HUES48 (cell line): ENCODE results near the gene TRIM14.
"Not testable (repeated sequence)": the region's sequence is repeated elsewhere in the genome, so short reads cannot be mapped to it uniquely, and the experiment has no call there.

Experiments used
- H3K27ac ChIP-seq: one replicate; pipeline ENCODE4 v1.7.0; 2013; ENCODE audit warnings: low read depth, low read length, inconsistent platforms
- H3K27me3 ChIP-seq: 2 replicates; pipeline ENCODE4 v1.6.1; 2013; ENCODE audit warnings: mild to moderate bottlenecking, low read length; ENCODE audit not compliant: control insufficient read depth, insufficient read depth
- H3K36me3 ChIP-seq: 2 replicates; pipeline ENCODE4 v1.6.1; 2013; ENCODE audit warnings: low read length; ENCODE audit not compliant: control insufficient read depth, insufficient read depth
- H3K4me1 ChIP-seq: 2 replicates; pipeline ENCODE4 v1.6.1; 2013; ENCODE audit warnings: mild to moderate bottlenecking, low read length; ENCODE audit not compliant: control insufficient read depth, insufficient read depth
- H3K4me3 ChIP-seq: 2 replicates; pipeline ENCODE4 v1.5.1; 2013; ENCODE audit warnings: mild to moderate bottlenecking, low read depth, low read length
- H3K9ac ChIP-seq: 2 replicates; pipeline ENCODE4 v1.6.1; 2013; ENCODE audit warnings: mild to moderate bottlenecking, low read depth, low read length, moderate library complexity
- H3K9me3 ChIP-seq: 2 replicates; pipeline ENCODE4 v1.6.1; 2013; ENCODE audit warnings: low read length; ENCODE audit not compliant: control insufficient read depth, insufficient read depth

Gene TRIM14

DNA sequence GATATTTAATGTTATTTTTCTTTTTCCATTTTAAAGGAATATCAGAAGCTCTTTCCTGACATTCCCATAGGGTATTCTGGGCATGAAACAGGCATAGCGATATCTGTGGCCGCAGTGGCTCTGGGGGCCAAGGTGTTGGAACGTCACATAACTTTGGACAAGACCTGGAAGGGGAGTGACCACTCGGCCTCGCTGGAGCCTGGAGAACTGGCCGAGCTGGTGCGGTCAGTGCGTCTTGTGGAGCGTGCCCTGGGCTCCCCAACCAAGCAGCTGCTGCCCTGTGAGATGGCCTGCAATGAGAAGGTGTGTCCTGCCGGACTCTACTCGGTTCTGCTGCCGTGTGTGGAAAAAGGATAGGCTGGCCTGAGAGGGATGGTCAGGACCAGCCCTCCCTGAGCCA, 38.2 kb downstream of the TRIM14 start:
- Histone ChIP-seq H3K9ac (no peak overlapping the region), H3K4me1 (peaks cover 10% of the 10 kb centered on the region), H3K27ac (no peak overlapping the region), H3K9me3 (no peaks in the 10 kb centered on the region), H3K36me3 (peaks cover 53% of the 10 kb centered on the region), H3K4me3 (no peak overlapping the region), H3K27me3 (no peaks in the 10 kb centered on the region)

DNA sequence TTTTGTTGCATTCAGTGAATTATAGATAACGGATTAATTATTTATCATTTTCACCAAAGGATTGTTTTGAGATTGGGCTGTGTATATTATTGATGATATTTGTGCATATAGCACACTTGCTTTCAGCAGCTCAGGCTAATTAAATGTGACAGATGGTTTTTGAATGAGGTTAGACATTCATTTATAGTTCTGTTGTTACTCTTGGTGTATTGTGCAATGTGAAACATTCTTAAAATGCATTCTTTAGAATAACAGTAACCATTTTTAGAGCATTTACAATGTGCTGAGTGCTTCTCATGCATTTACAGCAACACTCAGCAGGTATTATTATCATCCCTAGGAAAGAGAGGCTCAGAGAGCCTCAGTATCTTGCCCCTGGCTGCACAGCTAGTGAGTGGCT, 38.7 kb downstream of the TRIM14 start:
- H3K4me1 ChIP-seq = peaks cover 12% of the 10 kb centered on the region
- no peak overlapping the region for H3K9ac ChIP-seq
- H3K4me3 ChIP-seq = no peak overlapping the region
- H3K27me3 ChIP-seq = no peaks in the 10 kb centered on the region
- no peaks in the 10 kb centered on the region for H3K9me3 ChIP-seq
- no peak overlapping the region for H3K27ac ChIP-seq
- peaks cover 53% of the 10 kb centered on the region for H3K36me3 ChIP-seq

DNA sequence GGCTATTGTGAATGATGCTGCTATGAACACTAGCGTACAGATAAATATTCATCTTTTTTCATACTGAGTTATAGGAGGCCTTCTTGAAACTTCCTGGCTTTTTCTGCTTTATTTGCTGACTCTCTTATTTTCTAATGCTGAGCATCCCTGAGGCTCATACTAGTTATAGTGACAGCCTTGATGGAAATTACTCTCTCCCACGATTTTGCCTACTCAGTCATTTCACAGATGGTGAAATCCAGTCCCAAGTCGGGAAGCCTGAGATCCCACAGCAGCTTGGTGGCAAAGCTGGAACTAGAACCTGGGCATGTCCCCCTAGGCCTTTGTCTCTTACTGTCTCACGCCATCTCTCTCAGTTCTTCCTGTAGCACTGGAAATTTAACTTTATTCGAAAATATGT, 40.1 kb downstream of the TRIM14 start:
- no peaks in the 10 kb centered on the region for H3K9me3 ChIP-seq
- H3K27ac ChIP-seq = no peak overlapping the region
- peaks cover 18% of the 10 kb centered on the region for H3K4me1 ChIP-seq
- no peak overlapping the region for H3K4me3 ChIP-seq
- no peak overlapping the region for H3K9ac ChIP-seq
- peaks cover 49% of the 10 kb centered on the region for H3K36me3 ChIP-seq
- H3K27me3 ChIP-seq = no peaks in the 10 kb centered on the region

DNA sequence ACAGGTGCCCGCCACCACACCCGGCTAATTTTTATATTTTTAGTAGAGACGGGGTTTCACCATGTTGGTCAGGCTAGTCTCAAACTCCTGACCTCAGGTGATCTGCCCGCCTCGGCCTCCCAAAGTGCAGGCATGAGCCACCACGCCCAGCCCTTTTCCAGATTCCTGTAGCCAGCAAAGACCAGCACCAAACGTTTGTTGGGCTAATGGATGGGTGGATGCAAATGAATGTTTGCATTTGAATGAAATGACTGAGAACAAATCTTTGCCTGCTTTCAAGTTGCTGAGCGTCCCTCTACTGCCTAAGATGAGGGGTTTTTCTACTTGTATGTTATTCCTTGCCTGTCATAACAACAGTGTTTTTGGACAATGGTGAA, 42.5 kb downstream of the TRIM14 start:
- H3K4me3 ChIP-seq, H3K27me3 ChIP-seq, H3K9ac ChIP-seq, H3K9me3 ChIP-seq: not testable (repeated sequence)
- Histone ChIP-seq H3K36me3 (peaks cover 26% of the 10 kb centered on the region), H3K27ac (peak overlapping the region; percentile 12), H3K4me1 (peaks cover 18% of the 10 kb centered on the region)

DNA sequence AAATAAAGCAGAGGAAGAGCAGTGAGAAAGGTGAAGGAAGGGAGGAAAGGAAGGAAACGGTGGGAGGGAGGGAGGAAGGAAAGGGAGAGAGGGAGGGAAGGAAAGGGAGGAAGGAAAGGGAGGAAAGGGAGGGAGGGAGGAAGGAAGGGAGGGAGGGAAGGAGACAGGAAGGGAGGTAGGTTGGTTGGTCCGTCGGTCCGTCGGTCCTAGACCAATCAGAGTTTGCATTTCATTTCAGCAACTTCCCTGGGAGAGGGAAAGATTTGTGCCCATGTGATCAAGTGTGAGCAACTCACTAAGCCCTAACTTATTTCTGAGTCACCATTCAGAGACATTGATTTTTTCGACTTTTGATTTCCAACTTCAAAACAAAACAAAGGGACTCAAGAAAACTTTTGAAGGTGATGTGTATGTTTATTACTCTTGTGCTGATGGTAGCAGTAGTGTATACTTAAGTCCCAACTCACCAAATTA, 43.7 kb downstream of the TRIM14 start:
- peaks cover 18% of the 10 kb centered on the region for H3K4me1 ChIP-seq

DNA sequence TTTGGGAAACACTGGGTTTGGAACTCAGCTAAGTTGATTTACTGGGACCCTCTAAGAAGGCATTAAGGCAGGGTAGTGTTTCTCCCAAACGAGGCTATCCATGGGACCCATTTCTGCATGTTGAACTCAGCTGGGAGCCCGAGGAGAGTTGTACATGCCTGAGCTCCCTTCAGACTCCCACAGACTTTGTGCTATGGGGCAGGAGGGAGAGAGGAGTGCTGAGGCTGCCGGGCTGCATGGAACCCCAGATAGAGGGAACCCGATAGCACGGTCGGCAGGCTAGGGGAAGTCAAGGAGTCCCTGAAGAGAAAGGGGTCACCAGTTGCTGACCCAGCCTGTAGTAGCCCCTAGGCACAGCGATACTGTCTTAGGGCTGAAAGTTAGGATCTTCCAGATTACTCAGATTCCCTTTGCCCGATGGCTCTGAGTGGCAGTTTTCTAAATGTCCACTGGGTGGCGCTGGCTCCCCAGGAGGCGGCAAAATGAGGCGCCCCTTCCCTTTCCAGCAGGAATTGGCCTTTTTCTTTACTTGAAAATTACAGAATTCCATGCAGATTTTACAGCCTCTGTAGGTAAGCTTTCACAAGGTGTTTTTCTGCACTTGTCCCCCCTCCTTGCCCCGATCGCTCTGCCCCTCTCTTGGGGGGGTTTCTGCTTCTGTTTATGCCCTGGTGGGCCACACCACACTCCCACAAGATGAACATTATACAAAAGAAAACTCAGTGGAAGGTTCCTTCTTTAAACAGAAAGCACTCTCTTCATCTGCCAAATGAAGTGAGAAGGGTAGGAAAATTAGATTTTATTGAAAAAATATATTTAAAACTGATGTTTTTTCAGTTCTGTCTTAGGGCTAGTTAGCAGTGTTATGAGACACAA, 44.7 kb downstream of the TRIM14 start:
- H3K4me3 ChIP-seq = no peak overlapping the region
- peaks cover 12% of the 10 kb centered on the region for H3K36me3 ChIP-seq
- no peak overlapping the region for H3K9ac ChIP-seq
- H3K4me1 ChIP-seq = peaks cover 18% of the 10 kb centered on the region
- no peaks in the 10 kb centered on the region for H3K27me3 ChIP-seq
- peak overlapping the region; percentile 55 for H3K27ac ChIP-seq
- H3K9me3 ChIP-seq = no peaks in the 10 kb centered on the region

More for the DNA sequence above, 43.7 kb downstream of the TRIM14 start:
- no peaks in the 10 kb centered on the region for H3K9me3 ChIP-seq
- peaks cover 14% of the 10 kb centered on the region for H3K36me3 ChIP-seq
- H3K4me3 ChIP-seq = no peak overlapping the region
- H3K9ac ChIP-seq = no peak overlapping the region
- no peak overlapping the region for H3K27ac ChIP-seq
- H3K27me3 ChIP-seq = no peaks in the 10 kb centered on the region

DNA sequence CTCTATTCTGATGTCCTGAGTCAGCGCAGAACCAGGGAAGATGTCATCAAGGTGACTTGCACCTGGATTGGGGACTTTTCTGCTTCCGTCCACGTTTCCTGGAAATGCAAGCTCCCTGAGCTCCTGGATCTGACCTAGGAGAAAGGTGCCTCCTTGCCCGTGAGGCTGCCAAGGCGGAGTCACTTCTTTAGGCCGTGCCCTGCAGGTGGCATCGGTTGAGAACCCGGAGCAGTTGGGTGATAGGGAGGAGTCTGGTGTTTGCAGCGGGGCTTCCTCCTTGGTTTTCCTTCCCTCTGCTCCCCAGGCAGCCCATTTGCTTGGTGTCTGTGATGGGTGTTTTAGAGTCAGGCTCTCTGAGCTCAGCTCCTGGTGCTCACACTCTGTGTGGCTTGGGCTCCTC, 47.3 kb downstream of the TRIM14 start:
- 0 out of 2 replicates have a peak, but pooled peaks cover 4% of the 10 kb centered on the region for H3K36me3 ChIP-seq
- no peak overlapping the region for H3K27ac ChIP-seq
- H3K9ac ChIP-seq = no peak overlapping the region

DNA sequence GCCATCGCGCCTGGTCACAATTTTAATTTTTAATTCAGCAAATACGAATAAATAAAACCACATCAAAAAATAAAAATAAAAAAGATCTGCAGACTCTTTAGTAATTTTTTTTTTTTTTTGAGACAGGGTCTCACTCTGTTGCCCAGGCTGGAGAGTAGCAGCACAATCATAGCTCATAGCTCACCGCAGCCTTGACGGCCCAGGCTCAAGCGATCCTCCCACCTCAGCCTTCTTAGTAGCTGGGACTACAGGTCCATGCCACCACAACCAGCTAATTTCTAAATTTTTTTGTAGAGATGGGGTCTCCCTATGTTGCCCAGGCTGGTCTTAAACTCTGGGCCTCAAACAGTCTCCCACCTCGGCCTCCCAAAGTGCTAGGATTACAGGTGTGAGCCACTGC, 48.3 kb downstream of the TRIM14 start:
- no peaks in the 10 kb centered on the region for H3K9me3 ChIP-seq
- no peak overlapping the region for H3K27ac ChIP-seq
- peaks cover 9% of the 10 kb centered on the region; the same call in 1 of the 2 replicates for H3K36me3 ChIP-seq

More for the DNA sequence above, 47.3 kb downstream of the TRIM14 start:
- Histone ChIP-seq H3K9me3 (no peaks in the 10 kb centered on the region), H3K4me1 (peaks cover 17% of the 10 kb centered on the region), H3K4me3 (no peak overlapping the region), H3K27me3 (no peaks in the 10 kb centered on the region)

DNA sequence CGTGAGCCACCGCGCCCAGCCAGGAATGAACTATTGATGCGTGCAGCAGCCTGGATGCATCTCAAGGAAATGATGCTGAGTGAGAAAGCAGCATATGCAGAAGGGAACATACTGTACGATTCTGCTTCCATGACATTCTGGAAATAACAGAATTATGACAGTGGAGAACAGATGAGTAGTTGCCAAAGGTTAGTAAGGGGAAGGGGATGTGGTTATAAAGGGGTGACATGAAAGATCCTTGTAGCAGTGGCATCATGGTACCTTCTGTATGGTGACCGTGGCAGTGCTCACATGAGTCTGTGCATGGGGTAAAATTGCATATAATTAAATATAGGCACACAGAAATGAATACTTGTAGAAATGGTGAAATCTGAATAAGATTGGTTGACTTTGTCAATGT, 49.5 kb downstream of the TRIM14 start:
- Histone ChIP-seq H3K4me1 (peaks cover 7% of the 10 kb centered on the region), H3K9ac (no peak overlapping the region), H3K27ac (no peak overlapping the region), H3K4me3 (no peak overlapping the region), H3K9me3 (no peaks in the 10 kb centered on the region), H3K36me3 (peaks cover 16% of the 10 kb centered on the region), H3K27me3 (no peaks in the 10 kb centered on the region)

More for the DNA sequence above, 48.3 kb downstream of the TRIM14 start:
- H3K27me3 ChIP-seq = no peaks in the 10 kb centered on the region
- no peak overlapping the region for H3K4me3 ChIP-seq
- peaks cover 9% of the 10 kb centered on the region for H3K4me1 ChIP-seq
- no peak overlapping the region for H3K9ac ChIP-seq

DNA sequence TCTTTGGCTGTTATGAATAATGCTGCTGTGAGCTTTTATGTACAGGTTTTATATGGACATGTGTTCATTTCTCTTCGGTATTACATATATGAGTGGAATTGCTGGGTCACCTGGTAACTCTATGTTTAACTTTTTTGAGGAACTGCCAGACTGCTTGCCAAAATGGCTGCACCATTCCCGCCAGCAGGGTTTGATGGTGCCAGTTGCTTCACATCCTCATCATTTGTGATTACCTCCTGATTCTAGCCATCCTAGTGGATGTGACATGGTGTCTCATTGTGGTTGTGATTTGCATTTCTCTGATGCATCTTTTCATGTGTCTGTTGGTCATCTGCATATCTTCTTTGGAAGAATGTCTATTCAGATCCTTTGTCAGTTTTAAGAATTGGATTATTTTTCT, 51.8 kb downstream of the TRIM14 start:
- H3K9ac ChIP-seq = no peak overlapping the region
- no peak overlapping the region for H3K4me3 ChIP-seq
- H3K27me3 ChIP-seq = no peaks in the 10 kb centered on the region
- no peaks in the 10 kb centered on the region for H3K9me3 ChIP-seq
- peaks cover 30% of the 10 kb centered on the region for H3K36me3 ChIP-seq
- peaks cover 3% of the 10 kb centered on the region; the same call in 1 of the 2 replicates for H3K4me1 ChIP-seq
- no peak overlapping the region for H3K27ac ChIP-seq

DNA sequence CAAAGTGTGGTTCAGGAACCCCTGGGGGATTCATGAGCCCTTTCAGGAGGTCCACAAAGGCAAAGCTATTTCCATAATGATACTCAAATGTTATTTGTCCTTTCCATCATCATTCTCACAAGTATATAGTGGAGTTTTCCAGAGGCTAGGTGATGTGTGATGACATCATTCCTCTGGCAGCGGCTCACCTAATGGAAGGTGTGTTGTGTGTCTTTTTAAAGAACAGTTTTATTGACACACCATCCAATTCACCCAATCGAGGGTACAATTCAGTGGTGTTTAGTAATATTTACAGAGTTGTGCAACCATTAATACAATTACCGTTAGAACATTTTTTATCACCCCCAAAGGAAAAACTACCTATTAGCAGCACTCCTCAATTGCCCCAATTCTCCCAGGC, 52.8 kb downstream of the TRIM14 start:
- Histone ChIP-seq H3K9me3 (no peaks in the 10 kb centered on the region), H3K9ac (no peak overlapping the region), H3K27me3 (no peaks in the 10 kb centered on the region), H3K4me1 (peaks cover 3% of the 10 kb centered on the region; the same call in 1 of the 2 replicates), H3K4me3 (no peak overlapping the region), H3K27ac (no peak overlapping the region), H3K36me3 (peaks cover 35% of the 10 kb centered on the region)
